ENCODE measurements around the gene CYP19A1. TPM values are rescaled to one million over a fixed set of nuclear protein-coding genes. Genes with fewer than 3 reads are reported as not detected.

CYP19A1 gene
- polyA plus RNA-seq, 1 donor: 0.73 TPM

DNA sequence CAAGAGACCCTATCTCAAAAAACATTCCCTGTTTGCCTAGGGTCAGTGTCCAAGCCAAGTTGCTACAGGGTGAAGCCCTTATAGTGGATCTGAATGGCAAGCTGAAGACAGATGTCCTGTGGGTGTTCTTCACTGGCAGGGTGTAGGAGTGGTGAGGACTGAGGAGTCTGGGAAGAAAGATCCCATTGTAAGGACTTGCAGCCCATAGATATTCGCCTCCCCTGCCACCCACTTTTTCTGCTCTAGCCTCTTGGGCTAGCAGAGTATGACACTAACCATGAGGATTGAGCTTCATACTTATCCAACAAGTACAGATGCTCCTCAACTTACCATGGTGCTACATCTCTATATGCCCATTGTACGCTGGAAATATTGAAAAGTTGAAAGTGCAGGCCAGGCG, 13.2 kb downstream of the CYP19A1 start:
- no peak for DNase-seq (ENCODE audit: low read depth)

DNA sequence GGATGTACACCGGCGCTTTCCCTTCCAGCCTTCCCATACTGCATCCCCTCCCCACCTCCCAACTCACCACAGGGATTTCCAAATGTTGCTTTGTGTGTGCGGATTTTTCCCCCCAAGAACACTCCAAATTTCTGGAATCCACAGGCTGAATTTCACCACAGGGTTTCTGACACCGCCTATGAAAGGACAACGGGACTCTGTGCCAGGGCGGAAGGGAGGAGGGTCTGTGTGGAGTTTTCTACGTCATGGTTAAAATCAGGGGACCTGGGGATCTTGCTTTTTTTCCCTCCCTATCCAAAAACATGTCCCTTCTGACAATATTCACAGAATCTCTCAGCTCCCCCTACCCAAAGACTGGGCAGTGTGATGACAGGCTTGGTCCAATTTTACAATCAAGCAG, 14.6 kb downstream of the CYP19A1 start:
- DNase-seq (ENCODE audit: low read depth): no peak

DNA sequence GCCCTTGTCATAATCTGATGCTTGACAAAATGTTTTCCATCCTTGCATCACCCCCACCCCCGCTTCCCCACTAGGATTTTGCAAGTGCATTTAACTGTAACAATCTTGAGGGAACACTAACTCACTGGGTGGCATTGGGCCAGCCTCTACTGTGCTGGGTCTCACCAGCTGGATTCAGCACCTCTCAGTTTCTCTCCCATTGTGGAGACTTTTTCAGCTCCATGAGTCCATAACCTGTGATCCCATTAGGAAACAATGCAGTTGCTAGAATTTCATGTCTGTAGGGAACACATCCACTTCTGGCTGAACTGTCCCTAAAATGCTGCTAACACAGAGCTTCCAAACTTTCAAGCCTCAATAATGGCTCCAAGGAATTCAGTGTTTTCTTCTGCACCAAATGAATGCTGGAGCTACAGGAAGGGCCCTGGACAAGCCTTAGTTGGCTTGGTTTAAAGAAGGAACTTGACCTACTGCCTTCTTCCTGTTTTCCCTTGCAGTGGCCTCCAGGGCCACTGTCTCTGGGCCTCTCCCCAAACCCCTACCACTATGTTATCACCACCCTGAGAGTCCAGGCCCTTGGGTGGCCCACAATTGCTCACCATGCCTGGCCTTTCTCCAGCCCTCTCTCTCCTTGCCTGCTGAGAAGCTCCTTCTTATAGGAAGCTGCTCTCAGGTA, 15.6 kb downstream of the CYP19A1 start:
- DNase-seq (ENCODE audit: low read depth): peak; percentile 89

DNA sequence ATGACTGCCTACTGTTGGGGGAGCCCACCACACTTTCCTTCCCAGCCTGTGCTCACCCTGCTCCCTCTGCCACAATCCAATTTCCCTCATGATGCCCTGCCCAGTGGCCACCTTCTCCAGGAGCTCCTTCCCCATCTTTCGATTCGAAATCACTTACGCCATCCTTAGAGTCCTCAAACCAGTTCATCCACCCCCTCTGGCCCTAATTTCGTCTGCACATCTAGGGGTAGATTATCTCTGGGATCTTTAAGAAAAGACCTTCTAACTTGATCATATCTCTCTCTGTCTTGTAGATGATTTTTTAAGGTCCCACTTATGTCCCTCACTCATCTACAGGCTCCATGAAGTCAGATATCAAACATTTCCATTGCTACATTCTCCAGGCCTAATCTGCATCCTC, 17.1 kb downstream of the CYP19A1 start:
- DNase-seq (ENCODE audit: low read depth): no peak

DNA sequence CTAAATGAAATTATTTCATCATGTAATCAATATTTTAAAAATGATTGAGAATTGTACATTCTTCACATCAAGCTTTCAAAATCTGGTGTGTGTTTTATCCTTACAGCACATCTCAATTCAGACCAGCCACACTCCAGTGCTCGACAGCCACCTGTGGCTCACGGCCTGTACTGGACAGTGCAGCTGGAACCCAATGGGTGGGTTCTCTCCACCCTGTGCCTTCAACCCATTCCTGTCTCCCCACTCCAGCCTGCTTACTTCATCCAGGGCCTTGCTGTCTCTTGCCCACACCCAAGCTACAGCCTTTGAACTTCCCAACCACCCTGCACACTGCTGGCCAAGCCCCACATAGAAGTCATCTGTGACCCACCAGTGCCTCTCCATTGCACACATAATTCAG, 17.6 kb downstream of the CYP19A1 start:
- DNase-seq (ENCODE audit: low read depth): no peak

DNA sequence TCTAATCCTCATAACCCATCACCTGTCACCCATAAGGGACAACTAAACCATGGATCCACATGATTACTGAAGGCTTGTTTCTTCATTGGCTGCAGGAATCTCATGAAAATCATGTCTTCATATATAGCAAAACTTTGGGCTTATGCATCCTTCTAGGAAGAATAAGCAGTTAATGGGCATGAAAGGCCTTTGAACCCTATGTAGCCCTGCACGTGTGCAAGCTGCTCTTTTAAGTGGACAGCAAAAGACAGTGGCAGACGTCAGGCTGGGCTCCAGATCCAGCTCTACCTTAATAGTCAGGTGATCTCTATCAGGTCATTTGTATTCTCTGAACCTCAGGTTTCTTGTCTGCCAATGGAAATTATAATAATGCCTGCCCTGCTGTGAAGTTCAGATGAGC, 18.9 kb downstream of the CYP19A1 start:
- DNase-seq (ENCODE audit: low read depth): no peak

DNA sequence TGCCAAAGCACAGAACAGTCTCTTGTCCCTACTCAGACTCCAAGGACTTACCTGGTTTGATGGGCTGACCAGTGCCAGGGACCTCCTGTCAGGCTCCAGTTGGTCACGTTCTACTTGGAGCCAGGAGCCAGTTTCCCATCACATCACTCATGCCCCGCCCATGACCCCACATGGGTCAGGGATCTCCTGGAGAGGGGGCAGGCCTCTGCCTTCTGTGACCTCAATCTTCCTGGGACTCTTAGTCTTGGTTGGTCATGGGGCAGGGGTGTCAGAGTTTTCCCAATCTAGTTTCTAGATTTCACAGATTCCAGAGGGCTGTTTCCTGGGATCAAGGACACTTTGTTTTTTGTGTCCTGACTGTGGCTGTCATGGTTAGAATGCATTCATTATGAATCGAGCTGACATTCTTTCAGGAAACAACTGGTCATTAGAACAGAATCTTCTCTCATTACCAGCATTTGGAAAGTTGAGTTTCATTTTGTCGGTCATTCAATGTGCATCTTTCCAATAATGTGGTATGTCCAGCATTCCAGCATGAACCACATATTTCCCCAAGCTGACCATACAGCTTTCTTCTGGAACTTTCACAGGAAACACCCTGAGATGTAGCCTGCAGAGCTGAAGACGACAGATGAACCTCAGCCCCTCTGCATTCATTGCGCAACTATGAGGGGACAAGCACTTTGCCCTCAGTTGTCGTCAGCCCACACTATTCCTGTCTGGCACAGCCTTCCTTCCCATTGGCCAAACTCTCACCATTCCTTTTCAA, 19.8 kb downstream of the CYP19A1 start:
- no peak for DNase-seq (ENCODE audit: low read depth)

DNA sequence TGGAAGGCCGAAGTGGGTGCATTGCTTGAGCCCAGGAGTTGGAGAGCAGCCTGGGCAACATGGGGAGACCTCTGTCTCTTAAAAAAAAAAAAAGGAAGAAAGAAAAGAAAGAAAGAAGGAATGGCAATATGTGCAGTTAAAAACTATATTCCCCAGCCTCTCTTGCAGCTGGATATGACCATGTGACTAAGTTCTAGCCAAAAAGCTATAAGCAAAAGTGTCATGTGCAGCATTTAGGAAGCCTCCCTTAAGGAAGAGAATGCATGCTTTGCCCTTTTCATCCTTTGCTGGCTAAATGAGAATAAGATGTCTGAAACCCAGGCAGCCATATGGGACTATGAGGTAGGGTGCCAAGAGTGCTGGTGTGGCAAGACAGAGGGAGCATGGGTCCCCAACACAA, 21.8 kb downstream of the CYP19A1 start:
- no peak for DNase-seq (ENCODE audit: low read depth)

DNA sequence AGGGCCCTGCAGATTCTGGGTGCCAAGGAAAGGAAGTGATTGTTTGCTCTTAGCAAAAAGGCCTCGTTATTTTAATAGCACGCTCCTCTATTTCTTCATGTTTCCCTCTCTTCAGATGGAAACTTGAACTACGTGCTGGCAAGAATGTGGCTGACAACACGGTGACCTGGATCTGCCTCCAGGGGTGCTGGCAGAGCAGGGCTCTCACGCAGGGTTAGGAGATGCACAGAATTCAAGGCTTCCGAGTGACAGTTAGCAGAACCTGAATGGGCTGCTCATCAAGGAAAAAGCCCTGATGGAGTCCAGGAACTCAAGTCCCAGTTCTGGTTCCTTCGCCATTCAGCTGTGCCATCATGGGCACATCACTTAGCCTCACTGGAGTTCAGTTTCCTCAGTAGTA, 22.7 kb downstream of the CYP19A1 start:
- DNase-seq (ENCODE audit: low read depth): no peak

DNA sequence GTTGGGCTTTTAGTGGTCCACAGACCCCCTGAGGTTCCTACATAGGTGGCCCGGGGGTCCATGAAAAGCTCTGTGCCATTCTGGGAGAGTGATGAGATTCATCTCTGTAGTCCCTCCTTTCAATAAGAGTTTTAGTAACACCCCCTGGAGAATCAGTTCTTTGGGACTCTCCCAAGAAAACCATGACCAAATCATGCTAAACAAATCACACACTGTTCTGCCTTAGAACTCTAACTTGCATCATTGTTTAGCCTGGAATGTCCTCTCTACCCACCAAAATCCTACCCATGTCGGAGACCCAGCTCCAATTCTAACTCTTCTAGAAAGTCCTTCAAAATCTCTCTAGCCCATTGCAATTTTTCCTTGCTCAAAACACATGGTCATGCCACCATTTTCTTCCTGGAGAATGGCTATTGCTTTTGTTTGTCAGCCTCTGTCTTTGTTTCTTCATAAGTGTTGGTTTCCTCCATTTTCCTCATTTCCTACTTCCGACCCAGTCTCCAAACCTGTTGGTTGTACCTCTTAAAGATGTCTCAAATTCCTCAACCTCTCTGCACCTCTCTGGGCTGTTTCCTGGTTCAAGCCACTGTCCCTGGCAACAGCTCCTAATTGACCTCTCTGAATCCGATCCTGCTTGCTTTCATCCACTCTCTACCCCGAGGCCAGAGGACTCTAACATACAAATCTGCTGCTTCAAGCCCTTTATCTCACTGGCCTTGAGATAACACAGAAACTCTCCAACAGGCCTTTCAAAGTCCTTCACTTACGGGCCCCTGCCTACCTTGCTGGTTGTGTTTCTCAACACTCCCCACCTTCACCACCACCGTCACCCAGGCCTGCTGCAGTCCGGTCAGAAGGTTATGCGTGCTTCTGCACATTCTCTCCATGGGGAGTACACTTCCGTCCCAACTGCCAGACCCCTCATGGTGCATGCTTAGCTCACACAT, 23.7 kb downstream of the CYP19A1 start:
- no peak for DNase-seq (ENCODE audit: low read depth)

DNA sequence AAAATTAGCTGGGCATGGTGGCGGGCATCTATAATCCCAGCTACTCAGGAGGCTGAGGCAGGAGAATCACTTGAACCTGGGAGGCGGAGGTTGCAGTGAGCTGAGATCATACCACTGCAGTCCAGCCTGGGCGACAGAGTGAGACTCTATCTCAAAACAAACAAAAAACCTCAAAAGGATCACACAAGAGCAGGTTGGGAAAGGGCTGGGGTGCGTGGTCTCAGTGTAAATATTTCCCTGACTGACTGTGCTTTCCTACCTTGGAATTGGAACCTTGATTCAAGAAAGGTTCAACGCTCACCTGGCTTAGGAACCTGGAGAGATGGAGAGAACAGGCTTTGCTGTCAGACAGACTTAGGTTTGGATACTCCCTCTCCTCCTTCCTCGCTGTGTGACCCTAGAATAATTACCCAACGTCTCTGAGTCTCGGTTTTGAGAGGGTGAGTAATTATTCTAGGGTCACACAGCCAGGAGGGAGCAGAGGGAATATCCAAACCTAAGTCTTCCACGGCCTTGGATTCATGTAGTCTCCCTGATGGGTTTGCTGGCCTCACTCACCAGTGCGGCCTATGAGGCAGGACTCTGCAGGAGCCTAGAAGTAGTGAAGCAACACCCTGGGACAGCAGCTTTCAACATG, 24.6 kb downstream of the CYP19A1 start:
- no peak for DNase-seq (ENCODE audit: low read depth)

DNA sequence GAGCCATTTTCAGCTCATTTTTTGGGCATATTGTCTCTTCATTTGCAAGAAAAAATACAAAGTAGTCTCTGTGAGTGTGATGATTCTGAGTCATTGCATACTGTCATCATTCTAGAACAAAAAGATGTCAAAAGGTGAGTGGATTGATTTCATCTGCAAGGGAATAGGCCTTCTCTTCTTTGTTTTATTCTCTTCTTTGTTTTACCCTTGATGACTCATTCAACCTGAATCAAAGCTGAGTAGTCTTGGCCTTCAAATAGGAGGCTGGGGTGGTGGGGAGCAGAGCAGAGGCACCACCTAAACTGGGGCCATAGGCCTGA, 25.4 kb downstream of the CYP19A1 start:
- no peak for DNase-seq (ENCODE audit: low read depth)

DNA sequence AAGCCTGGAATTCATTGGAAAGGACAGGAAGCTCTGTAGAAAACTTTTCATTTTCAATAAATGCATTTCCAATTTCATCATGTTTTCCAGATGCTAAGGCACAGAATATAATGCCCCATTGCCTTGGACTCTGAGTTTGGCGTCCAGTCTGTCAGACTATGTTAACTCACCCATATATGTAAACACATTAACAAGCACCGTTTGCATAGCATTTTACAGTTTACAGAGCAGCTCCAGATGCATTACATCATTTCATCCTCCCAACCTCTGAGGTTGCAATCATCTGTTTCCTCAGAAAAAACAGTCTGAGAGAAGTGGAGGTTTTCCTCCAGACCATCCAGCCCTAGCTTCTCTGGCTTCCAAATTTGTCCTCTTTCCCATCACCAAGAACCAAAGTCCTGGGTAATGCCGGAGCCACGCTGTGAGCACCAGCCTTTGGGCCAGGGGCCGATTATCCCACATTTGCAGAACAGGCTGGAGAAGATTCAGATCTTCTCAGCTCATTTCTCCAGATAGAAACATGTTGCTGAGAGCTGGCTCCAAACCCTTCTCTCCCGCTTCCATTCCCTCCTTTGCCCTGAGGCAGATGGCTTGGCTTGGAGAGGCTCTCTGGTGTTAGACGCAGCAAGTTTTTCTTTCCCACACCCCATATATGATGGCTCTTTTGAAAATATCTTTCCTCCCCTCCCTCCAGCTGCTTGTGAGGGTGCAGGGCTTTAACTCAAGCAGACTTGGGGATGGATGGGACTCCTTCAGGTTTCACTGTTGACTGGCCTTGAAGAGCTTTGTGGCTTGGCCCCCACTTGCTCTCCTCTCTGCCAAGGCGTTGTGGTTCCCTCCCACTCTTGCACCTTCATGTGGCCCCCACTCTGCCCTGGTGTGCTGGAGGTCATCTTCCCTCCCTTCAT, 26.0 kb downstream of the CYP19A1 start:
- DNase-seq (ENCODE audit: low read depth): no peak

DNA sequence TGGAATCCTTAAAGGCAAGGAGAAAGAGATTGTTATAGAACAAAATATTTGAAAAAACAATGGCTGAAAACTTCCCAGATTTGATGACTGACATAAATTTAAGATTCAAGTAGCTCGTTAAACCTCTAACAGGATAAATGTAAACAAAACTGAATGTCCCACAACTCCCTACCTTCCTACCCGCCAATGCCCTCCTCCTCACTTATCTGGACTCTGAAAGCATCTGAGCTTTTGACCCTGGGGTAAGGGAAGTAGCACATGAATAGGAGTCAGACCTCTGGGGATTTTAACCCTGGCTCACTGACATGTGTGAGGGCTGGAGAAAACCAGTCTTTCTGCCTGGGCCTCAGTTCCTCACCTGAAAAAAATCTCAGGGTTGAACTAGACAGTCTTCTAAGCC, 26.9 kb downstream of the CYP19A1 start:
- no peak for DNase-seq (ENCODE audit: low read depth)

DNA sequence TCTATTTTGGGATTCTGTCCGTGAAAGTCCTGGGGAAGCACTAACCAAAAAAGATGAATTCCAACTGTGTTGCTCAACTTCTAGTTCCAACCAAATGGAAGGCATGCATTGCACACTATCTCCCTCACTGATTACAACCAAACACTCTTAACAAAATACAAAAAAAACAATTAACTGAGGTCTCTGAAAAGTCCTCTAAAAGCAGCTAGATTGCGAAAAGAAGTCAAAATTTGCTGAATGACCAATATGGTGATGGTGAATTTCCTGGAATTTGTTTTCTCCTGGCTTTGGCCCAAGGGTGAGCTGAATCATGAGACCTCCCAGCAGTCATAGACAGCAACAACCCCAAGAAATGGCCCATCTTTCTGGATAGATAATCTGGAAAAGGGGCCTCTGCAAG, 28.3 kb downstream of the CYP19A1 start:
- no peak for DNase-seq (ENCODE audit: low read depth)

DNA sequence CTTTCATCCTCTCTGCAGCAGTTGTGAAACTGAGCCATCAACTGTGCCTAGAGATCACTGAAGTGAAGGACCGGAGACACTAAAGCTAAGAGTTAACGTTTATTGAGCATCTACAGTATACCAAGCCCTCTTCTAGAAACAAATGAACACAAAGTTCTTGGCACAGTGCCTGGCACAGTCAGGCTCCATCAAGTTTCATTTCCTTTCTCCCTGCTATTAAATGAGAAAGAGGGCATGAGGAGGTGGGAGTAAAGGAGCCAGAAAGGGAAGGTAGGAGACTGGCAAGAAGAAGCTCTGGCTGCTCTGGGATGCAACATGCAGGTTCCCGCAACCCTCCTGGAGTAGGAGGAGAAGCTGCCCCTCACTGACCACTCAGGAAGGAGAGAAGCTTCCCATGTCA, 30.6 kb downstream of the CYP19A1 start:
- DNase-seq (ENCODE audit: low read depth): no peak

DNA sequence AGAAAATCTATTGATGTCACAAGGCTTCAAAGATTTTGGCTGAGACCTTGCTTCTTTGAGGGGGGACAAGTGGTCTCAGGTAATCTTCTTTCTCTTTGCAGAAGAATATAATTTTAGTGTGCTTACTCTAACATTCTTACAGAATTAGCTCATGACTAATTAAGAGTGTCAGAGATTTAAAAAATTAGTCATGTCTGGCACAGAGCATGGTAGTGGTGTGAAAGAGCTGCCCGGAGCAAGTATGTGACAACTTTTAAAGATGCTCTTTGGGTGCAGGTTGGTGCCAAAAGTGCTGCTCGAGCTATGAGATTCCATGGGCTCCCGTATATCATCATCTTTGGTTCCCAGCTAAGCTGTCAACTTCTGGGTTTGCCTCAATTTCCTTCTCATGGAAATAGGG, 31.1 kb downstream of the CYP19A1 start:
- no peak for DNase-seq (ENCODE audit: low read depth)

DNA sequence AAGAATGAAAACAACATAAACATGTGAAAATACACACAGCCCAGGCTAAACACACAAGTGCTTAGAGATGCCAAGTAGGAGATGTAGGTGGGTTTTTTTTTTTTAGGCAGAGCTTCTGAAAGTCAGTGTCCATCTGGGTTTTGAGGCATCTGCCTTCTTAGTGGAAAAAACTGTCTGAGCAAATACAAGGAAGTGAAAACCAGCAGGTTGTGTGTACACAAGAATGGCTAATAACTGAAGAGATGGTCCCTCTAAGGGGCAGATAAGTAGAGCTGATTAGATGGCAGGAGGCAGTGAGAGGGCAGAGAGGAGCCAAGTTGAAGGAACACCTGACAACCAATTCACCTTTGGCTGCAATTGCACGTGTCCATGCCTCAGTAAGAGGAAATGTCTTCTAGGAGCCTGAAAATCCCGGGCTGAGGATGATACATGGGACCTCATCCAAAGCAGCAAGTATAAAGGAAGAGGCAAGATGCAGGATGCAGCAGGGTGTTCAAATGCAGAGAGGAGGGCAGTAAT, 34.9 kb downstream of the CYP19A1 start:
- DNase-seq (ENCODE audit: low read depth): no peak

DNA sequence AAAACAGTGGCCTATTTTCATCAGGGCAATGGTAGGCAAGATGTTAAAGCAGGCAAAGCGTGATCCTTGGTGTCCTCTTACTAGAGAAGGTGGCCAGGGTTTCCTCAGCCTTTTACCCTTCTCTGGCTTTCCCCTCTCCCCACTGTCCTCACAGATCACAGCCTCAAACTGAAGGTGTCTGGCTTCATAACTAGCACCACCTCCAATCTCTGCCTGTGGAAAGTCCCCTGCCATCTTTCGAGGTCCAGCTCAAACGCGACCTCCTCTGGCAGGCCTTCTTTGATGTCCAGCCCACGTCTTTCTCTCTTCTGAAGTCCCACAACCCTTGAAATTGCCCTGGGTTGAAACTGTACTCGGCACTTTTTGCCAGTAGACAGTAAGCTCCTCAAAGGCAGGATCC, 35.9 kb downstream of the CYP19A1 start:
- DNase-seq (ENCODE audit: low read depth): no peak

DNA sequence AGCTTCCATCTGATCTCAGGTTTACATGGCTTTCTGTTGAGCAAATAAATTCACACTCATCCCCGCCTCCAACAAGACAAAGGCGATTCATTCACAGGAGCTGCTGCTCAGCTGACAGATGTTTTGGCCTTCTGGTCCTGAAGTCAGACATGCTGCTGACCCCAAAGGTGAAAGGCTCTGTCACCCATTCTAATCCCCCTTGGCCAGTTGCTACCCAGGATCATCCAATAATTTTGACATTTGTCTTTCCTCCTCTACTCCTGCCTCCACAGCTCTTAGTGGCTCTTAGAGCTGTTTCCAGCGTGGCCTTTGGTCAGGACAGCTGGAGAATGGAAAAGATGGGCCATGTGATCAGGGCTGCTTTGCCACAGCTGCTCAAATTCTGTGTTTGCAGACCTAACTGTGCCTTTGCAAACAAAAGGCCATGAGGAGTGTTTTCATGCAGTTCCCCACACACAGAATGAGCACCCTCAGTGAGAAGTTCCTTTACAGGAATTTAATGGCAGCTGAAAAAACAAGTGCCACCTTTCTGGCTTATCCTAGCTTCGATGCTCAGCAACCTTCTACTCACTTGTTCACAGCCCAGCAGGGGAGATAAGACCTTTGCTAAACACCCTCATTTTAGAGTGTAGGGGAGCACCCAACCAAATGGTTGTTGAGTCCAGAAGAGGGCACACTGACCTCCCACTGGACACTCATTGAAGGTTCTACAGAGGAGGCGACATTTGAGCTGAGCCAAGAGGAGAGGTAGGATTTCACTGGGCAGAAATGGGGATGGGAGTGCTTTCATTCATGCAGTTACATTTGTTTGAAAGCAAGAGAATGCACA, 39.0 kb downstream of the CYP19A1 start:
- DNase-seq (ENCODE audit: low read depth): no peak

Data from forelimb muscle (tissue), 1 donor.